Vagina (tissue), 2 donors: Measurements from ENCODE around the gene SYT1. TPM values are rescaled to one million over a fixed set of nuclear protein-coding genes. Genes with fewer than 3 reads are reported as not detected.
A peak's percentile ranks its signal among the peaks of the same experiment; 100 is the strongest.

Experiments
- DNase-seq, 2 donors: peaks; one replicate each; pipeline ENCODE4 v3.0.0-alpha.2; 2017; ENCODE audit errors: extremely low spot score in 2 of 2
- H3K27ac ChIP-seq: fragments of 200-600 bp; sonication (generic); one replicate; pipeline ENCODE4 v1.5.1; 2019
- H3K27me3 ChIP-seq: fragments of 200-600 bp; sonication (generic); one replicate; pipeline ENCODE4 v1.5.1; 2019
- H3K36me3 ChIP-seq, 2 donors: fragments of 200-600 bp; sonication (generic); one replicate each; pipeline ENCODE4 v1.5.1; 2017 to 2019
- H3K4me1 ChIP-seq: fragments of 200-600 bp; sonication (generic); one replicate; pipeline ENCODE4 v1.5.1; 2019
- H3K4me3 ChIP-seq, 2 donors: fragments of 200-600 bp; sonication (generic); 1 replicate in 1 of 2; 2 replicates in 1 of 2; pipeline ENCODE4 v1.5.1; 2016 to 2019
- H3K9me3 ChIP-seq: fragments of 200-600 bp; sonication (generic); one replicate; pipeline ENCODE4 v1.5.1; 2019
- POLR2A ChIP-seq, 2 donors: fragments of 450-650 bp; IDR thresholded peaks; one replicate each; pipeline ENCODE4 v1.6.1; 2017; ENCODE audit warnings: antibody characterized with exemption in 2 of 2, mild to moderate bottlenecking in 2 of 2, moderate library complexity in 2 of 2
- POLR2AphosphoS5 ChIP-seq, 2 donors: sonication (generic); formaldehyde crosslinking; IDR thresholded peaks; one replicate each; pipeline ENCODE4 v1.9.0; 2017; ENCODE audit warnings: antibody characterized with exemption in 2 of 2, mild to moderate bottlenecking in 2 of 2, low read depth in 1 of 2; ENCODE audit not compliant: insufficient read depth in 1 of 2
- intact Hi-C: fragments of 100-400 bp; cut with DNase I; formaldehyde crosslinking; loops from one replicate; pipeline ENCODE4 v1.15.1; 2023
- total RNA-seq: library from RNA; depleted of rRNA; stranded (reverse); fragments of >200 nt; gene quantifications from one replicate; pipeline ENCODE4 v1.2.3, GENCODE V29; 2016
- TF ChIP-seq, protein P1 (sequence below), 3 experiments: fragments of 450-650 bp in 2 of 3; fragments of 200-600 bp in 1 of 3; sonication (generic) in 1 of 3; IDR thresholded peaks; one replicate each; pipeline ENCODE4 v1.5.1; 2017 to 2019; ENCODE audit warnings: antibody characterized with exemption in 3 of 3, mild to moderate bottlenecking in 2 of 3, moderate library complexity in 2 of 3

SYT1 gene
- total RNA-seq, 1 donor from 2014 or later, result 13.3 TPM

DNA sequence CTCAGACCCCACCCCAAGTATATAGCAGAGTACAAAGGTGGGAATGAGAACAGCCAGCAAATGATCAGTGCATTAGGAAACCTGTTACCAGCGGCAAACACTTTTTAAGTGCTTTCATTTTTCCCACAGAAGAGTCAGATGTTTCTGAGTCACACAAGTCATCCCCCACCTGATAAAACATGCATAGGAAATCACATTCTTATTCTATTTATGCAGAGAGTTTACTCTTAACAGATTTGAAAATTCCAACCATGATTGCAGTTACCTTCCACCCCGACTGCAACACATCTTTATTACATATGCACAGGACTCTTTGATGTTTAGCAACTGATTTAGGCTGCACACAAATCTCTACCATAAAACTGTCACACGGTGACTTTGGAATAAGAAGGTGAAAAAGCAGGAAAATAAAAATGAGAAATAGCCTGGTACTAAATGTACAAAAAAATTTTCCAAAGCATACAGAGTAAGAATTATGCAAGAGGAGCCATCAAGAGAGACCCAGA lies 589.8 kb downstream of the SYT1 start:
- no peak overlapping the region for H3K4me3 ChIP-seq

DNA sequence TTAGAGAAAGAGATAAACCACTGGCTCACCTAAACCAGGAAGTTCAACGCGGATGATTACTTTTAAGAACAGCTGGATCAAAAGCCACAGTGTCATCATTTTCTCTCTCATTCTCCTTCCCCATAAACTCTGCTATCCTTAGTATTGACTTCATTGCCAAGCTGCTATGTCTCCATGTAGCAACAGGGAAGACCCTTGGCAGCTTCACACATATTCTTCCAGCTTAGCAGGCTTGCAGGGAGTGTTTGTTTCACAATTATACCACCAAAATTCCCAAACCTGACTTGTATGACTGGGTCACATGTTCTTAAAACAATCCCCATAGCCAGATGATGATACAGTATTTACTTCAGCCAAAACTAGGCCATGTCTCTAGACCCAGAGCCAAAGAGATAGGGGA lies 590.7 kb downstream of the SYT1 start:
- Histone ChIP-seq H3K36me3 (no peaks in the 10 kb centered on the region), H3K4me1 (peaks cover 42% of the 10 kb centered on the region), H3K27ac (peak overlapping the region; percentile 19), H3K27me3 (no peaks in the 10 kb centered on the region), H3K9me3 (no peaks in the 10 kb centered on the region), H3K4me3 (no peak overlapping the region)
- DNase-seq, result no peak
- intact Hi-C loops, result no loop called here
- TF ChIP-seq, protein P1, sequence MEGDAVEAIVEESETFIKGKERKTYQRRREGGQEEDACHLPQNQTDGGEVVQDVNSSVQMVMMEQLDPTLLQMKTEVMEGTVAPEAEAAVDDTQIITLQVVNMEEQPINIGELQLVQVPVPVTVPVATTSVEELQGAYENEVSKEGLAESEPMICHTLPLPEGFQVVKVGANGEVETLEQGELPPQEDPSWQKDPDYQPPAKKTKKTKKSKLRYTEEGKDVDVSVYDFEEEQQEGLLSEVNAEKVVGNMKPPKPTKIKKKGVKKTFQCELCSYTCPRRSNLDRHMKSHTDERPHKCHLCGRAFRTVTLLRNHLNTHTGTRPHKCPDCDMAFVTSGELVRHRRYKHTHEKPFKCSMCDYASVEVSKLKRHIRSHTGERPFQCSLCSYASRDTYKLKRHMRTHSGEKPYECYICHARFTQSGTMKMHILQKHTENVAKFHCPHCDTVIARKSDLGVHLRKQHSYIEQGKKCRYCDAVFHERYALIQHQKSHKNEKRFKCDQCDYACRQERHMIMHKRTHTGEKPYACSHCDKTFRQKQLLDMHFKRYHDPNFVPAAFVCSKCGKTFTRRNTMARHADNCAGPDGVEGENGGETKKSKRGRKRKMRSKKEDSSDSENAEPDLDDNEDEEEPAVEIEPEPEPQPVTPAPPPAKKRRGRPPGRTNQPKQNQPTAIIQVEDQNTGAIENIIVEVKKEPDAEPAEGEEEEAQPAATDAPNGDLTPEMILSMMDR (IDR thresholded peaks at IDR 0.05), result no peak
- TF ChIP-seq POLR2A (IDR thresholded peaks at IDR 0.05) (no peak), POLR2AphosphoS5 (IDR thresholded peaks at IDR 0.05; ENCODE audit: insufficient read depth in 1 of 2, low read depth in 1 of 2) (no peak)

More for the DNA sequence above, 589.8 kb downstream of the SYT1 start:
- Histone ChIP-seq H3K36me3 (no peaks in the 10 kb centered on the region), H3K4me1 (peaks cover 42% of the 10 kb centered on the region), H3K27ac (peak overlapping the region; percentile 31), H3K27me3 (no peaks in the 10 kb centered on the region), H3K9me3 (no peaks in the 10 kb centered on the region)
- intact Hi-C loops, result no loop called here
- DNase-seq, result no peak
- TF ChIP-seq POLR2A (IDR thresholded peaks at IDR 0.05) (no peak), POLR2AphosphoS5 (IDR thresholded peaks at IDR 0.05; ENCODE audit: insufficient read depth in 1 of 2, low read depth in 1 of 2) (peak in 1 of 2 donors; percentile 19)
- TF ChIP-seq, protein P1 (IDR thresholded peaks at IDR 0.05), result no peak

DNA sequence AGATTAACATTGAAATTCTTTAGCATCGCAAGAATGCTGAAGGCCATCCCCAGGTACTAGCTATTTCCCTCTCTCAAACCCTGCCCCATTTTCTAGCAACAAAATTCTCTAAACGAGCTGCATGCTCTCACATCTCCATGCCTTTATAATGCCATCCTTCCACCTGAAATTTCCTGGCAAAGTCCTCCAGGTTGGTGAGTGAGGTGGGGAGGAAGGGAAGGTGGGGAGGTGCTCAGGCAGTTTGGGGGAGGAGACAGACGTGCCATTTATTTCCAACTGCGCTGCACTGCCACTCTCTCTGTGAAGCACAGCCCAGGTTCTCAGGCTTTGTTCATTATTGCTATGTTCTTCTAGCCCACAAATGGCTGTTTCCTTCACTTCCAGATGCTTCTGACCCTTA lies 617.7 kb downstream of the SYT1 start:
- Histone ChIP-seq H3K4me3 (no peak overlapping the region), H3K36me3 (no peaks in the 10 kb centered on the region), H3K9me3 (no peaks in the 10 kb centered on the region), H3K4me1 (no peaks in the 10 kb centered on the region), H3K27me3 (no peaks in the 10 kb centered on the region), H3K27ac (no peak overlapping the region)
- TF ChIP-seq POLR2AphosphoS5 (IDR thresholded peaks at IDR 0.05; ENCODE audit: insufficient read depth in 1 of 2, low read depth in 1 of 2), result no peak
- TF ChIP-seq, protein P1 (IDR thresholded peaks at IDR 0.05), result no peak
- TF ChIP-seq POLR2A (IDR thresholded peaks at IDR 0.05), result no peak
- intact Hi-C loops, result no loop called here
- no peak for DNase-seq

DNA sequence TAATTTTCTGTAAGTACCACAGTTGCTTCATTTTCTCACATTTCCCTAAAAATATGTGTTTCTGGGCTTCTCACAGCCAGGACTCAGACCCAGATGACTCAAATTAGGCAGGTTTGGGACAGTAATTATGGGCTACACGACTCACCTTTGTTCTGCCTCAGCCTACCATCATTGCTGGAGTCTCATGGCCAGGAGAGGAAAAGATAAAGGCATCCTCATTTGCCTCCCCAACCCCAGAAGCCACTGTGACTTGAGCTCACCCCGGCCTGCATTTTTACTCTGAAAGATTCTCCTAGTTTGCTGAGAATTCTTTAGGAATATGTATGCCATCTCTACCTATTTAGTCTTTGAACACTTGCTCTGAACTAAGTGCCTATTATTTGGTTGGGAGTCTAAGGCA lies 618.3 kb downstream of the SYT1 start:
- TF ChIP-seq POLR2A (IDR thresholded peaks at IDR 0.05) (no peak), POLR2AphosphoS5 (IDR thresholded peaks at IDR 0.05; ENCODE audit: insufficient read depth in 1 of 2, low read depth in 1 of 2) (no peak)
- TF ChIP-seq, protein P1 (IDR thresholded peaks at IDR 0.05), result no peak

DNA sequence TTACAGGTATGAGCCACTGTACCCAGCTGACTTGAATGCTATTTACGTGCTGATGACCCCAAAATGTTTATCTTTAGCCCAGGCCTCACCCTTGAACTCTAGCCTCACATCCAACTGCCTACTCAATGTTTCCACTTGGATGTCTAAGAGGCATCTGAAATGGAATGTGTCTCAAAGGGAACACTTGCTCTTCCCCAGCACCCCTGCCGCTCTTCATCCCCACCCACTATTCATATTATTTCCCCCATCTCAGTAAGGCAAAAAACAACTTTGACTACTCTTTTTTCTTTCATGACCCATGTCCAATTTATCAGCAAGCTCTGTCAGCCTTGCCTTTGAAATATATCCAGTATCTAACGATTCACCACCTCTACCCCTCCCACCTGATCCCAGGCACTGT lies 621.6 kb downstream of the SYT1 start:
- TF ChIP-seq POLR2AphosphoS5 (IDR thresholded peaks at IDR 0.05; ENCODE audit: insufficient read depth in 1 of 2, low read depth in 1 of 2), result no peak
- TF ChIP-seq, protein P1 (IDR thresholded peaks at IDR 0.05), result no peak
- no peak for TF ChIP-seq POLR2A (IDR thresholded peaks at IDR 0.05)
- no peaks in the 10 kb centered on the region for H3K4me1 ChIP-seq
- no peak overlapping the region for H3K27ac ChIP-seq
- no peaks in the 10 kb centered on the region for H3K36me3 ChIP-seq
- H3K27me3 ChIP-seq, result no peaks in the 10 kb centered on the region
- H3K9me3 ChIP-seq, result no peaks in the 10 kb centered on the region
- DNase-seq, result no peak
- intact Hi-C loops, result no loop called here
- no peak overlapping the region for H3K4me3 ChIP-seq

More for the DNA sequence above, 618.3 kb downstream of the SYT1 start:
- H3K4me1 ChIP-seq, result no peaks in the 10 kb centered on the region
- no peaks in the 10 kb centered on the region for H3K27me3 ChIP-seq
- intact Hi-C loops, result no loop called here
- no peaks in the 10 kb centered on the region for H3K36me3 ChIP-seq
- no peaks in the 10 kb centered on the region for H3K9me3 ChIP-seq
- H3K4me3 ChIP-seq, result no peak overlapping the region
- no peak overlapping the region for H3K27ac ChIP-seq
- no peak for DNase-seq
